ENCODE results near the gene FAM53A. TPM values are rescaled to one million over a fixed set of nuclear protein-coding genes. Genes with fewer than 3 reads are reported as not detected.
"Not testable (repeated sequence)": the region's sequence is repeated elsewhere in the genome, so short reads cannot be mapped to it uniquely, and the experiment has no call there.

Gene FAM53A
- total RNA-seq, 1 donor from 2014 or later, result 2.4 TPM

DNA sequence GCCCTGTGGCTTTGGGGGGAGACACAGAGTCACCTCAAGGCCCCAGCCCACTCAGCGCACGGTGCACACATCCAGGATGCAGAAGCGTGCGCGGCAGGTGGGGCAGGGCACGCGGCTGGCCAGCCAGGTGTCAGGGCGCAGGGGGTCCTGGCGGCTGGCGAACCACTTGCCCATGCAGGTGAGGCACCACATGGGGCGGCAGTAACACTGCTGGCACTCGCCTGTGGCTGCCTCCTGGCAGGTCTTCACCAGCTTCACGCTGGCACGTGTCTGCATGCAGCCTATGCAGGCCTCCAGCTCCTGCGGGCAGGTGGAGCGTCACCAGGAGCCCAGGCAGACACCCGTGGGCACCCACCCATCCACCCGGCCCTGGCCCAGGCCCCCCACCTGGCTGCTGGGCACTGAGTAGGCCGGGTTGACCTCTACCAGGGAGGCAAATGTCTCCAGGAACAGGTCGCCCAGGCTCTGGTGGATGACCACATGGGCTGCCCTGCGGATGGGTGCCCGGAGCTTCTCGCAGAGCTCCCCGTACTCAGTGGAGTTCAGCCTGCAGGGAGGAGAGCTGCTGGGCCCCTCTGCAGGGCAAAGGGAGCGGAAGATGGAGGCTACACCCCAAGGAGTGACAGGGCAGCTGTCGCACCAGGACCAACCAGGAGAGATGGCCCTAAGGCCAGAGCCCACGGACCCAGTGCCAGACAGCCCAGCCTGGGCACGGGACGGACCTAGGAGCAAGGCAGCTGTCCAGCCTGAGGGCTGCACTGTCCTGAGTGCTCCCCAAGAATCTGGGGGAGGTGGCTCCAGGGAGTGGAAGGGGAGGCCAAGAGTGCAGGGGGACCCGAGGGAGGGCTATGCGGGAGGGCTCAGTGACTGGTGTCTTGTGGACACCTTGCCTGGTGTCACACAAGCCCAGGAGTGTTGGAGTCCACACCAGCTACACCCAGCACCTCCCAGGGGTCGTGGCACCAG is 33.3 kb upstream of the FAM53A start:
- DNase-seq, result no peak

- DNase-seq, result no peak
These were observed 32.2 kb upstream of the FAM53A start for GRCh38 chr4:1716065-1716945.

DNA sequence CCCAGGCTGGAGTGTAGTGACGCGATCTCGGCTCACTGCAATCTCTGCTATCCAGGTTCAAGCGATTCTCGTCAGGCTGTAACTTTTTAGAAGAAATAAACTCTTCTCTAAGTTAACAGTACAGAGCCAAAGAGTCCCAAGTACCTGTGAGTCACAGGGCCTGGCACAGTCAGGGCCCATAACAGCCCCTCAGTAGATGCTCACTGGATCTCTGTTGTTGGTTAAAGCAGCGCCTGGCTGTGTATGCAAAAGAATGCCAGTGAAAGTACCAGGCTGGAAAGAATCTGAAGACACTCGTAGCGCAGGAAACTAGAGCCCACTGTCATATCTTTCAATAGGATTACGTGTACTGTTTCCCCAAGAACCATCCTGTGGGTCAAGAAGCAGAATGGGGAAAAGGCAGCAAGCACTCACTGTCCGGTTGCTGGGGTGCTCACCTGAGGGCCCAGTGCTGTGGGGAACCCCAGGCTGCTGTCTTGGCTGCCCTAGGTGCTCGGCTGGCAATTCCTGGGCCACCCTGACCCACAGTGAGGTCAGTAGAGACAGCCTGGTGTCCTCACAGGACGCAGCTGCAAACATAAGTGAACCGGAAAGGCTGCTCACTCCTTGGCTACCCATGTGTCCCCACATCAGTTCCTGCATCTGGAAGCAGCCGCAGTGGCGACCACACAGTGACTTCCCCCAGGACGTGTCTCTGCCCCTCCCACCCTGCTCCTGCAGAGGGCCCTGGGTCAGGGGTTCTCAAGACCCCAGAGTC is 31.1 kb upstream of the FAM53A start:
- DNase-seq, result peak; percentile 41

- DNase-seq, result peak; percentile 39
These were observed 30.3 kb upstream of the FAM53A start for GRCh38 chr4:1714303-1715001.

DNA sequence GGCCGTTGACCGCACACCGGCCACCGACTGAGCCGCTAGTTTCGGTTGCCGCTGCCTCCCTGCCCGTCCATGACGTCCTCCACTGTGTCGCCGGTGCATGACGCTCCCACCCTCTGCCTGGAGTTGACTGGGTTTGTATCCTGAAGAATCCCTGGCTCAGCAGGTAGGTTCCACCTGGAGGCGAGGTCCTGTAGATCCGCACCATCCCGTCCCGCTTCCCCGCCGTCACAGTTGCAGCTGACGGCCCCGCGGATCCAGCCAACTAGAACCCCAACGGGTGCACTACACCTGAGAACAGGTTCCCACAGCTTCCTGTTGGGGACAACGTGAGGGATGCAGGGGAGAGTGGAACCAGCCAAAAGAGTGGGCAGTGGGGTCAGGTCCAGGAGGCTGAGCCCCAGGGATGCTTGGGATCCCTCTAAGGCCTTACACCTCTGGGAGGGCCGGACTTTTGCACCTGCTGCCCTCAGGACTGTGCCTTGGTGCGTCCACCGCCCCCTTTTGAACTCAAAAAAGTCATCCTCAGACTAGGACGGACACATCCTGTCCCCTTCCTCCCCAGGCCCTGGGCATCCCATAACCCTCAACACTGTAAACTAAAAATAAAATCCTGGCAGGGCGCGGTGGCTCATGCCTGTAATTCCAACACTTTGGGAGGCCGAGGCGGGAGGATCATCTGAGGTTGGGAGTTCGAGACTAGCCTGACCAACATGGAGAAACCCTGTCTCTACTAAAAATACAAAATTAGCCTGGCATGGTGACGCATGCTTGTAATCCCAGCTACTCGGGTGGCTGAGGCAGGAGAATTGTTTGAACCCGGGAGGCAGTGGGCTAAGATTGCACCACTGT is 29.1 kb upstream of the FAM53A start:
- no peak for DNase-seq

- peak; percentile 93 for DNase-seq
These were observed 28.3 kb upstream of the FAM53A start, which contains the start of gene SLBP for GRCh38 chr4:1712216-1713002. Gene SLBP, minus strand, starts transcription at chr4:1712319. Its CDS starts 131 bp downstream, at chr4:1712188.

- peak; percentile 73 for DNase-seq
These were observed 27.6 kb upstream of the FAM53A start for GRCh38 chr4:1711571-1712215.

- no peak for DNase-seq
These were observed 27.0 kb upstream of the FAM53A start for GRCh38 chr4:1711055-1711570.

- DNase-seq, result no peak
These were observed 24.5 kb upstream of the FAM53A start for GRCh38 chr4:1708581-1708980.

DNA sequence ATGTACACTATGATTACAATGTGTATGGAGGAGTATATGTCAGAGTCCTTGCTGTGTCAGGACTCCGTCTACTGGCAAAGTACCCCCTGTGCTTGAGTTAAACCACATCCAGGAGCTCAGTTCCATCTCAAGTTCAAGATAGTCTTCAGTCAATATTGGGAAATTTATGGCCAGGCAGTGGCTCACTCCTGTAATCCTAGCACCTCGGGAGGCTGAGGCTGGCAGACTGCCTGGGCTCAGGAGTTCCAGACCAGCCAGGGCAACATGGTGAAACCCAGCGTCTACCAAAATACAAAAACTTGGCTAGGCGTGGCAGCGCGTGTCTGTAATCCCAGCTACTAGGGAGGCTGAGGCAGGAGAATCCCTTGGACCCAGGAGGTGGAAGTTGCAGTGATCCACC is 22.2 kb upstream of the FAM53A start:
- DNase-seq, result no peak

DNA sequence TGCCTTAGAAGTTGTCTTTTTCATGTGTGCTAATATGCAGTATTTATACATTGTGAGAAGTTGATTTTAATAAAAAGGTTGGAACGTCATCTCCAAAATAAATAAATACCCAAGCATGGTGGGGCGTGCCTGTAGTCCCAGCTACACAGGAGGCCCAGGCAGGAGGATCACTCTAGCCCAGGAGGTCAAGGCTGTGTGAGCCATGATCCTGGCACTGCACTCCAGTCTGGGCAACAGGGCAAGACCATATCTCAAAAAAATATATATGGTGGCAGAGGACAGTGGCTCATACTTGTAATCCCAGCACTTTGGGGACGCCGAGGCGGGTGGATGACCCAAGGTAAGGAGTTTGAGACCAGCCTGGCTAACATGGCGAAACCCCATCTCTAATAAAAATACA is 21.6 kb upstream of the FAM53A start:
- no peak for DNase-seq

DNA sequence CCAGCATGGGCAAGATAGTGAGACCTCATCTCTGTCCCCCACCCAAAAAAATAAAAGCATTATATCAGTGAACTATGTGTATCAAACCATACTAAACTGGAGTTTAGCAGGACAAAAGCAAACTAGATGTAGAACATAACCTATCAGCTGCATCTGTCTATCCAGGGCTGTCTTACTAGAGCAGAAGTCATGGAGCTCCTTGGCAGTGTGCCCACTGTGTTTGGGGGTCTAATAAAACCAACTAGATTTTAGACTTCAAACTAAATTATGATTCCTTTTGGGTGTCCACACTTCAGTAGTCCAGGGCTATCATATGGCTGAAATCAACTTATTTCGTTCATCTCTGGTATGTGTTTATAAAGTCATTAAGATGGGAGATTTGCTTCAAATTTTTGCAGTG is 19.8 kb upstream of the FAM53A start:
- no peak for DNase-seq

GRCh38 chr4:1701671-1702070 is 17.6 kb upstream of the FAM53A start:
- DNase-seq, result not testable (repeated sequence)

GRCh38 chr4:1695913-1696312 is 11.8 kb upstream of the FAM53A start:
- no peak for DNase-seq

- DNase-seq, result peak; percentile 90
These were observed 9.2 kb upstream of the FAM53A start for GRCh38 chr4:1693131-1693896.

GRCh38 chr4:1691737-1692373 is 7.7 kb upstream of the FAM53A start:
- DNase-seq, result no peak

DNA sequence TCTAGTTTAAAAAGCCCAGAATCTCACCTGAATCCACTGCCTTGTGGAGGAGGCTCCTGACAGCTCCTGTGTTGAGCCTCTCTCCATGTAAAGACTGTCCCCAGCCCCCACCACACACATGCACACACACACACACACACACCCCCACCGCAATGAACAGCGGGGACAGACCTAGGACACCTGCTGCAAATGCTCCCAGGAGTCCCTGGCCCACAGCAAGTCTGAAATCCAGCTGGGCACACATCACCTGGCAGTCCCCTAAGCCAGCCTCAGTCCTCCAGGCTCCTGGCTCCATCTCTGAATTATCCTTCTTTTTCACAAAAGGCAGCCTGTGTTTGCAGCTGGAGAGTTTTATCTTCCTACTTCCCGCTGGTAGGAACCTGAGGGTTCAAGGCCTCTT is 6.6 kb upstream of the FAM53A start:
- DNase-seq, result no peak

GRCh38 chr4:1686440-1687036 is 2.4 kb upstream of the FAM53A start:
- no peak for DNase-seq
